Cardiac septum (tissue), 1 donor: ENCODE data around the gene NKTR. TPM values are rescaled to one million over a fixed set of nuclear protein-coding genes. Genes with fewer than 3 reads are reported as not detected.
A peak's percentile ranks its signal among the peaks of the same experiment; 100 is the strongest.

Experiments
- DNase-seq: peaks from one replicate; pipeline ENCODE4 v3.0.0-alpha.2; 2020; ENCODE audit warnings: low spot score
- intact Hi-C: fragments of 100-400 bp; cut with DNase I; formaldehyde crosslinking; loops from one replicate; pipeline ENCODE4 v1.14.0; 2022
- total RNA-seq: library from RNA; stranded (reverse); fragmentation: NEBNext Ultra II Directional; extraction: Animal tissue kit (Norgen Biotek cat#: 25700); gene quantifications from one replicate; pipeline ENCODE4 v1.2.1, GENCODE V29; 2021
- donor health status: DM: no; HTN: no; CAD: no.

NKTR gene
- total RNA-seq, 1 donor from 2014 or later: 35.1 TPM

DNA sequence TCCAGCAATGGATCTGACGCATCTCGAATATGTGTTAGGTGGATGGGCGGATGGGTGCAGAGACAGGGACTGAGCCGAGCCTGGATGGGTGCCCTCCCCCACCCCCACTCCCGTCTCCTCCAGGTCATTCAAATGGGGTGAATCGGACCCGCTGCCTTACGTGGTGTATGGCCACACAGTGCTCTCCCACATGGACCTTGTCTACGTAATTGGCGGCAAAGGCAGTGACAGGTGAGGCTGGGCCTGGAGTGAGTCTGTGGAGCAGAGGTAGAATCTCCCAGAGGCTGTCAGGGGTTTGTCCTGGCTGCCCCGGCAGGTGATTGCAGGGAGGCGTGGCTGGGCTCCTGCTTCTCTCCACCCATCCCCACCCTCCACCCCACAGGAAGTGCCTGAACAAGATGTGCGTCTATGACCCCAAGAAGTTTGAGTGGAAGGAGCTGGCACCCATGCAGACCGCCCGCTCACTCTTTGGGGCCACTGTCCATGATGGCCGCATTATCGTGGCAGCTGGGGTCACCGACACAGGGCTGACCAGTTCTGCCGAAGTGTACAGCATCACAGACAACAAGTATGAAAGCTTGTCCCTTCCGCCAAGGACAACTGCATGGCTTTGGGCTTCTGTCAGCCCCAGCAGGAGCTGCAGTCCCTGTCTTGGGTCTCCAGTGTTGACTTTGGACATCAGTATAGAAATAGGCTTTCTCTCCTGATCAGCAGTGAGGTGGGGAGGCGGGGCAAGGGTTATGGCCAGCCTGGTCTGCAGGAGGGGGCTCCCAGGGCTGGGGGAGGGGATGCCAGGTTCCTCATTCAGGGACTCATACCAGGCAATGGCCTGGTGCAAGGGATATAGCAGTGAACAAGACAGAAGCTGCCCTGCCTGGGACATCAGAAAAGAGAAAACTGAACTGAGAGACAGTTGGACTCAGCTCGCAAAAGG lies 88.3 kb downstream of the NKTR start:
- peak; percentile 70 for DNase-seq
- intact Hi-C loops: no loop called here

DNA sequence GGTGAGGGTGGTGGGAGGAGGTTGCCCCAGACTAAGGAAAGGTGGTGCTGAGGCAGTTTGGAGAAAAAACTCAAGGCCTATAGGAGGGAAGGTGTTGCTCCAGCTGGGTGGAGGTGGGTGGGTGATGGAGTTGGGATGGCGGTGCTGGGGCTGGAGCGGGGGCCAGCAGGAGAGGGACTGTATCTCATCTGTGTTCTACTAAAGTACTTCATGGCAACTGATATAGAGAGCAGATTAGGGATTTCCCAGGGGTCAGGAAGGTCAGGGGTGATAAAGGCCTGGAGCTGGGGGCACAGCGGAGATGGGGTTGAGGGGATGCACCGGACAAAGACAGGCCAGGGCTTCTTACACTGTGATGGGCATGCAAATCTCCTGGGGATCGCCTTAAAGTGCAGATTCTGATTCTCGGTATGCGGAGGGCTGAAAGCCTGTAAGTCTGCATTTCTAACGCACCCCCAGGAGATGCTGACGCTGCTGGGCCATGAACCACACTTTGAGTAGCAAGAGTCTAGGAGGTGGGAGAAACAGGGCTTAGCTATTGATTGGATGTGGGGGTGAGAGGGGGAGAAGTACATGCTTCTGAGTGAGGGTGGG lies 89.0 kb downstream of the NKTR start:
- intact Hi-C loops: no loop called here
- DNase-seq: peak; percentile 24

DNA sequence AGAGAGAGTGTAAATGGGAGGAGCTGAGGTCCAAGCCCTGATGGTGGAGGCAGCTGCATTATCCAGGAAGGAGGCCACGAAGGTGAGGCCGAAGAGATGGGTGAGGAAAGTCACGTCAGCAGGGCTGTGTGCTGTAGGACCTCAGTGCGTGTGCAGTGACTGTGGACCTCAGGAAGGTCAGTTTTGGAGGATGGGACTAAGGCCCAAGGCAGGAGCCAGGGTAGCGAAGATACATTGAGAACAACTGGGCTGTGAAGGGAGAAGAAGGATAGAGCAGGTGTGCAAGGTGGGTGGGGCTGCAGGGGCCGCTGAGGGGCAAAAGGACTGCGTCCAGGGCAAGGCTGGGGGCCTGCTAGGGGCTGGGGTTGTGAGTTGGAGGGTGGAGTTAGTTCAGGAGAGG lies 89.7 kb downstream of the NKTR start:
- intact Hi-C loops: no loop called here
- DNase-seq: peak; percentile 31

DNA sequence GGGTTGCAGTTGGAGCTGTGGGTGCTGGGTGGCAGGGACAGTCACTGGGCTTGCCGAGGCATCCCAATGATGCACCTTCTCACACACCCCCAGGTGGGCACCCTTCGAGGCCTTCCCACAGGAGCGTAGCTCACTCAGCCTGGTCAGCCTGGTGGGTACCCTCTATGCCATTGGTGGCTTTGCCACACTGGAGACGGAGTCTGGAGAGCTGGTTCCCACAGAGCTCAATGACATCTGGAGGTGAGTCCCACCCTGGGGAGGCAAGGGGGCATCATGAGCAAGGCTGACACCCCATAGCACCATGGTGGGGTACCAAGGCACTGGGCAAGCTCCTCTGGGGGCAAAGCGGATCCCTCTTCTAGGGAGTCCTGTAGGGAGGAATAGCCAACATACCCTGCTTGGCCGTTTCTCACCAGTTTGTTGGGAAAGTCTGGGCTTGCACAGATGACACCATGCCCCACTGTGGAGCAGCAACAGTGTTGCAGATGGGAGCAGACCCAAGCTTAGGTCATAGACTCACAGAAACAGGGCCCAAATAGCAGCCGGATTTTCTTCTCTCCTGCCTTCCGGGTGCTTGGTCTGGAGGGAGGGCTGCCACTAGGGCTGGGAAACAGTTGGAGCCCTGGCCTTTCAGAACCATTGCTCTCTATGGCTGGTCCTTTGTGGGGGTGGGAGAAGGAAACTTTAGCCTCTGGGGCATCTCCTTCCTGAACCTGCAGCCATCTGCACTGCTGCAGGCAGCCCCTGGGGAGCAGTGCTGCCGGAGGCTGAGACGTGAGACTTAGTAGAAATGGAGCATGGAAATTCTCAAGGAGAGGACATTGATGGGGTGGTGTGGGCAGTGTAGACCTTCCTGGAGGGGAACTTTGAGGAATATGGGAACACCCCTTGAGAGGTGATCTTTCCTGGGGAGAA lies 90.5 kb downstream of the NKTR start:
- intact Hi-C loops: no loop called here
- peak; percentile 63 for DNase-seq

DNA sequence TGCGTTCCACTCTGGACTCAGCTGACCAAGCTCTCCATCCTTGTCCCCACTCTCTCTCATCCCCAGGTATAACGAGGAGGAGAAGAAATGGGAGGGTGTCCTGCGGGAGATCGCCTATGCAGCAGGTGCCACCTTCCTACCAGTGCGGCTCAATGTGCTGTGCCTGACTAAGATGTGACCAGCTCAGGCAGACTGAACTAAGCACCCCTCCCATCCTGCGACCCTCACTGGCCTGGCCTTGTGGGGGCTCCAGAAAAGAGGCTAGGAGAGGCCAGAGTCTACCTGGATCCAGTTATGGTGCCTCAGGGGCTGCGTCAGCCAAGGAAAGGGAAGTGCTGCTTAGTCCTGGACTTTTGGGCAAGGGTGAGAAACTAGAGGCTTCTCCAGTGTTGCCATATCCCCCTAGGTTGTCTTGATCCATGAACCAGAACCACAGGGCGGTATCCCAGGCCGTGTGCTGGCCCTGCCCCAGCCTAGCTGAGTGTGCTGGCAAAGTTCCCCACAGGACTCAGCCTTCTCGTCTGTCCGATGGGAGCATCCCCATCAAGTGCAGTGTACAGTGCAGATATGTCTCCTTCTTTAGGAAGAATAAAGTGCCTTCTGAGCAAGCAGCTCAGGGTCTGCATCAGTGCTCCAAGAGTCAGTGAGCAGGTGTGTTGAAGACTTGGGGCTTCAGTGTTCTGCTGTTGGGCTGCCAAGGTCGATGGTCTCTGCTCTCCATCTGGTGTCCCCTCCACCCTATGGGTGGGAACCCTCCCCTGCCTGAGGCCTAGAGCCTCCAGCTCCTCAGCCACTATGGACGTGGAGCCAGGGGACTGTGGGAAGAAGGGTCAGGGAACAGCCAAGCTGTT lies 91.6 kb downstream of the NKTR start:
- intact Hi-C loops: no loop called here
- peak; percentile 59 for DNase-seq

DNA sequence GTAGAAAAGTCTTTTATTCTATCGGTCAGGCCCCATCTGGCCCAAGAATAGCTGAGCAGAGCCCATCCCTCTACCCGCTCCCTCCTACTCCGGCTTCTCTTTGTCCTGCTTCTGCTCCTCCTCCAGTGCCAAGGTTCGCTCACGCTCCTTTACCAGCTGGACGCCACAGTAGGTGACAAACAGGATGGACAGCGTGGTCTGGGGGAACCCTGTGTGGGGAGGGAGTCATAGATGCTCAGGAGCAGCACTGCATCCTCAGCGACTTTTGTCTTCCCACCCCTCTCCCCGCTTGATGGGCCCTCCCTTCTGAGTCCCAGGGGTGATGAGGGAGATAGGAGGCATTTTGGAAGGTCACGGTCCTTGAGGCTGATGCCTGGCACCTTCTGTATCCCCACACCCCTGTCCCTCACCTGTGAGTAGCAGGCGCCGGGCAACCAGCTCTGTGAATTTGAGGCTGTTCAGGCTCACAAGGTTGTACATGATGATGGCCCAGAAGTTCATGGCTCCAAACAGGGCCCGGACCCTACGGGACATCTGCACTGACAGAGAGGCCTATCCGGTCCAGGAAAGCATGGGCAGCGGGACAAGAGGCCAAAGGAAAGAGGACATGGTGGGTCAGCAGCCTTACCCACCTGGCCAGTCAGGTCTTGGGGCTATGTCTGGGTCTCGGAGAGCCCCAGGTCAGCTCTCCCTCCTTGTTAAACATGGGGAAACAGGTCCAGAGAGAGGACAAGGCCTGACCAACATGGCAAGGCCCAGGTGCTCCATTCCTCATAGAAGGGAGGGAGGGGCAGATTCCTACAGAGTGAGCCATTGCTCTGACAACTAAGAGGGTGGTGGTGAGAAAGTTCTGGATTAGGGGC lies 92.4 kb downstream of the NKTR start:
- no peak for DNase-seq
- intact Hi-C loops: no loop called here

DNA sequence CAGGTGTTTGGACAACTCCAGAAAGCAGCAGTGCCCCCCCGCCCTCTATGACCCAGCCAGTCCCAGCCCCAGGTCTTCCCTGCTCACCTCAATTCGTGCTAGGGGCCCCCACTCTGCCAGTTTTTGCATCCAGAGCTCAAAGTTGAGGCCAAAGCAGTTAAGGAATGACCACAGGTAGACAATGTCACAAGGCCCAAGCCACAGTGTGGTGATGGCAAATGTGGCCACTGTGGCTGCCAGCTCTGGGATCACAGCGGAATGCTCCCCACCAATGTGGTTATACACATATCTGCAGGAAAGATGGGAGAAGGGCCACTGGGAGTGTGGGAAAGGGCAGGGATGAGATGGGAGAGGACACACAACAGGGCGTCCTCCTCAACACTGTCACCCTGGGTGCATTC lies 93.0 kb downstream of the NKTR start:
- DNase-seq: peak; percentile 54
- intact Hi-C loops: no loop called here

DNA sequence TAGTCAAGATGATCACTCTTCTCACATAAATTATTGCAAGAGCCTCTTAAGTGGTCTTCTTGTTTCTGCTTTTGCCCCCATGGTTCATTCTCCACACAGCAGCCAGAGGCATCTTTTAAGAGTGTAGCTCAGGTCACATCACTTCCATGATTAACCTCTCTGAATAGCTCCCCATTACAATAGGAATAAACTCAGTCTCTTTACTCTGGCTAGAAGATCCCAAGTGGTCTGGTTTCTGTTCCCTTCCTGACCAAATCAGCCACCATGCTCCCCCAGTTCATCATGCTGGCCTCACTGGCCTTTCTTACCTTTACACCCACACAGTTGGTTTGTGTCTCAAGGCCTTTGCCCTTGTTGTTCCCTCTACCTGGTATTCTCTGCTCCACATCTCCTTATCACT lies 93.9 kb downstream of the NKTR start:
- intact Hi-C loops: no loop called here
- peak; percentile 55 for DNase-seq

DNA sequence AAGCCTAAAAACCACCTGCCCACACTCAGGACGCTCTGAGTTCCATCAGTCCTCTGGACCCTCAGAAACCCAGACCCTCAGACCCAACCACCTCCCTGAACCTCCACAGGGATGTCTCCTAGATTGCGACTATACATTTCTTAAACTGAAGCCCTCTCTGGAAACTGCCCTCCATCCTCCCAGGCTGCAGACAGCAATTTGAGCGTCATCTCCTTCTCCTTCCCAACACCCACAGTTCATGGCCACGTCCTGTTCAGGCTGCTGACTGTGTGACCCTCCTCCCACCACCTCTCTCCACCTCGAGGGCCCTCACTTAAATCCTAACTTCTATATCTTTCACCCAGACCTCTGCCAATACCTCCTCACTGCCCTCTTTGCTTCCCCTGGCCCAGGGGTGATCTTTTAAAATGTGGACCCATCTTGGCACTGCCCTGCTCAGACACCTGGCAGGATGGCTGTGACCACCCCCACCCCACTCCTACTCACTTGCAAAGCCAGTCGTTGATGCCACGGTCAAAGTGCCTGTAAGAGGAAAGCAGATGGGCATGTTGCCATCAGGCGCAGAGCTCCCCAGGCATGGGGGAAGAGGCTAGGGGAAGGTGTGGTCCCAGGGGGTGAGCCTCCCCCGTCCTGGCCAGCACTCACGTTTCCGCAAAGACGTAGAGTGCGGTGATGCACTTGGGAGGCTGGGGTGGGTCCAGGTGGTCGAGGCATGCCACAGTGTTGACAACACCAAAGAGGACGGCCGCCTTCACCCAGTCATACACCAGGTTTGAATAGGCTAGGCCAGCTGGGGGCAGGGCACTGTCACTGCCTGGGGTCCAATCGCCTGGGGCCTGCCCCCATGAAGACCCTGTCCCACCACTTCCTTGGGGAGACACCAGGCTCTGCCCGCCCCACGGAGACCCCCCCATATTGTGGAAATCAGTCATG lies 96.1 kb downstream of the NKTR start:
- peak; percentile 56 for DNase-seq
- intact Hi-C loops: no loop called here

DNA sequence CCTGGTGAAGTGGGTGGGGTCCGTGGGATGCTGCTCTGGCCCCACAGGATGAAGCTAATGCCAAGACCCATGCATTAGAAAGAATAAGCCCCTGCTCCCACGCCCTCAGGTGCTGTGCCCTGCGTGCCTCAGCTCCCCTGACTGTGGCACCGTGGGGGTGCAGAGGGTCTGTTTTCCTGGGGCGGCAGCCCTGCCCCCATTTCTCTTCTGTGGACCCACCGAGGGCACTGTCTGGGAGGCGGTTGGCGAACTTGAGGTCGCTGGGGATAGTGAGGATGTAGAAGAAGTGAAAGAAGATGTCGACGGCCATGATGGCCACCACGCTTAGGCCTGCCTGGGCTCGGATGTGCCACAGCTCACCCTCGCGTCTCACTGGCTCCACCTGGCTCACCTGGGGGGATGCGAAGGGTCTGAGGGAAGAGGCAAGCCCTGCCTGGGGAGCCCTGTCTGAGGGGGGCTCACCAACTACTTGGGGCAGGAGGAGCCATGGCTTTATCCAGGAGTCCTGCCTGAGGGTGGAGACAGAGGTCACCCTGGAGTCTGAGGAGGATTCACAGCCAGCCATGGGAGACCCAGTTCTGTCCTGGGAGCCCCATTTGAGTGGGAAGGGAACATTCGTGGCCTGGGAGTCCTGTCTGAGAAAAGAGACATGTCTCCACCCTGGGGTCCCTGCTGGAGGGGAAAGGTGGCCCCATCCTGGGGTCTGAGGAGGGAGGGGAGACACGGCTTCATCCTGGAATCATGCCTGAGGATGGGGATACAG lies 97.0 kb downstream of the NKTR start:
- DNase-seq: peak; percentile 35
- intact Hi-C loops: no loop called here

Other genes starting within 250 kb of the NKTR start
- gene LYZL4, start 190.1 kb upstream of the NKTR start, total RNA-seq: not detected
- gene VIPR1, start 98.0 kb upstream of the NKTR start, total RNA-seq: 0.89 TPM
- gene SEC22C, start 18.7 kb upstream of the NKTR start, total RNA-seq: 31.5 TPM
- 9.6 TPM for gene SS18L2, start 9.8 kb upstream of the NKTR start, total RNA-seq
- gene ZBTB47, start 53.0 kb downstream of the NKTR start, total RNA-seq: 202 TPM
- gene KLHL40, start 84.9 kb downstream of the NKTR start, total RNA-seq: 0.57 TPM
- 505 TPM for gene HHATL, start 102.1 kb downstream of the NKTR start, total RNA-seq
- gene CCDC13, start 172.6 kb downstream of the NKTR start, total RNA-seq: 1.1 TPM
- gene HIGD1A, start 203.8 kb downstream of the NKTR start, total RNA-seq: 266 TPM
- 1.5 TPM for gene ACKR2, start 208.8 kb downstream of the NKTR start, total RNA-seq